ENCODE data around the gene ITPR1.

The ITPR1 gene

GRCh38 chr3:4807381-4808280 lies 314.5 kb downstream of the ITPR1 start:
- TF ChIP-seq SIN3A (IDR thresholded peaks at IDR 0.05; ENCODE audit: borderline replicate concordance, insufficient read depth, low read length) (no peak), POLR2AphosphoS5 (IDR thresholded peaks at IDR 0.05; ENCODE audit: low read depth, low read length) (no peak), TAF1 (IDR thresholded peaks at IDR 0.05; ENCODE audit: borderline replicate concordance, insufficient read depth, low read length) (no peak), FOXP2 (optimal IDR thresholded peaks at IDR 0.05; ENCODE audit: borderline replicate concordance, extremely low read depth, extremely low read length, insufficient read depth) (no peak)
- TF ChIP-seq, protein P1, sequence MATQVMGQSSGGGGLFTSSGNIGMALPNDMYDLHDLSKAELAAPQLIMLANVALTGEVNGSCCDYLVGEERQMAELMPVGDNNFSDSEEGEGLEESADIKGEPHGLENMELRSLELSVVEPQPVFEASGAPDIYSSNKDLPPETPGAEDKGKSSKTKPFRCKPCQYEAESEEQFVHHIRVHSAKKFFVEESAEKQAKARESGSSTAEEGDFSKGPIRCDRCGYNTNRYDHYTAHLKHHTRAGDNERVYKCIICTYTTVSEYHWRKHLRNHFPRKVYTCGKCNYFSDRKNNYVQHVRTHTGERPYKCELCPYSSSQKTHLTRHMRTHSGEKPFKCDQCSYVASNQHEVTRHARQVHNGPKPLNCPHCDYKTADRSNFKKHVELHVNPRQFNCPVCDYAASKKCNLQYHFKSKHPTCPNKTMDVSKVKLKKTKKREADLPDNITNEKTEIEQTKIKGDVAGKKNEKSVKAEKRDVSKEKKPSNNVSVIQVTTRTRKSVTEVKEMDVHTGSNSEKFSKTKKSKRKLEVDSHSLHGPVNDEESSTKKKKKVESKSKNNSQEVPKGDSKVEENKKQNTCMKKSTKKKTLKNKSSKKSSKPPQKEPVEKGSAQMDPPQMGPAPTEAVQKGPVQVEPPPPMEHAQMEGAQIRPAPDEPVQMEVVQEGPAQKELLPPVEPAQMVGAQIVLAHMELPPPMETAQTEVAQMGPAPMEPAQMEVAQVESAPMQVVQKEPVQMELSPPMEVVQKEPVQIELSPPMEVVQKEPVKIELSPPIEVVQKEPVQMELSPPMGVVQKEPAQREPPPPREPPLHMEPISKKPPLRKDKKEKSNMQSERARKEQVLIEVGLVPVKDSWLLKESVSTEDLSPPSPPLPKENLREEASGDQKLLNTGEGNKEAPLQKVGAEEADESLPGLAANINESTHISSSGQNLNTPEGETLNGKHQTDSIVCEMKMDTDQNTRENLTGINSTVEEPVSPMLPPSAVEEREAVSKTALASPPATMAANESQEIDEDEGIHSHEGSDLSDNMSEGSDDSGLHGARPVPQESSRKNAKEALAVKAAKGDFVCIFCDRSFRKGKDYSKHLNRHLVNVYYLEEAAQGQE (IDR thresholded peaks at IDR 0.05; ENCODE audit: insufficient read depth in 1 of 2, low read depth in 2 of 2, low read length in 2 of 2): no peak

DNA sequence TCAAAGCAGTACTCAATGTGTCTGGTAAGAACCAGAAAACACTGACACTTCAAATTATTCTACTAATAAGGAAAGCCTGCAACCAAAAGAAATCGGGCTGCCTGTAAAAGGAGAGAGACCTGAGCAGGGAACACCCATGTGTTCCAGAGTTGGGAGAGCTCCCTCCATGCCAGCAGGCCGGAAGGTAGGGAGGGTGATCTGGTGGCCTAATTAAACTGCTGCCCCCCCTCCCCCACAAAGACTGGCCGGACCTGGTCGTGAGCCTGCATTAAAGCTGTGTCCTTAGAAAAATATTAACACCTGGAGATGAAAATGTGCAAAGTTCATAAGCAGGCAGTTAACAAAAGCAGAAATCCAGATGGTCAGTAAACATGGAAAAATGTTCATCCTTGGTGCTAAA lies 315.5 kb downstream of the ITPR1 start:
- TF ChIP-seq FOXP2 (optimal IDR thresholded peaks at IDR 0.05; ENCODE audit: borderline replicate concordance, extremely low read depth, extremely low read length, insufficient read depth) (no peak), TAF1 (IDR thresholded peaks at IDR 0.05; ENCODE audit: borderline replicate concordance, insufficient read depth, low read length) (no peak), SIN3A (IDR thresholded peaks at IDR 0.05; ENCODE audit: borderline replicate concordance, insufficient read depth, low read length) (no peak), POLR2AphosphoS5 (IDR thresholded peaks at IDR 0.05; ENCODE audit: low read depth, low read length) (no peak)
- TF ChIP-seq, protein P1 (IDR thresholded peaks at IDR 0.05; ENCODE audit: insufficient read depth in 1 of 2, low read depth in 2 of 2, low read length in 2 of 2): no peak

DNA sequence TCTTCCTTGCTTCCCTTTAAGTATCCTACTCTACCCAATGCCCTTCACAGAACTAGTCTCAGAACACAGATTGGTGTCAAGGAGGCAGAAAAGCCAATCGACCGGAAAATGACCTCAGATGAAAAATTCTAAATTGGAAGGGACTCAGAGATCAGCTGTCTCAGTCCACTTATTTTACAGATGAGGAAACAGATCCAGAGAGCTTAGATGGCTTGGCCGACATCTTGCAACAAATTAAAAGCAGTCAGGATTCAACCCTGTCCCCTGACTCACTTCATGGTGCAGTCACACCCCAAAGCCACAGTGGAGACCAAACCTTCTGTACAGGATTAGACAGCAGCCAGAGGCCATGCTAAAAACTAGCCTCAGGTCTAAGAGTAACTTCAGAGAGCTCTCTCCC lies 316.8 kb downstream of the ITPR1 start:
- TF ChIP-seq SIN3A (IDR thresholded peaks at IDR 0.05; ENCODE audit: borderline replicate concordance, insufficient read depth, low read length): no peak

GRCh38 chr3:4812591-4812990 lies 319.4 kb downstream of the ITPR1 start:
- TF ChIP-seq FOXP2 (optimal IDR thresholded peaks at IDR 0.05; ENCODE audit: borderline replicate concordance, extremely low read depth, extremely low read length, insufficient read depth) (no peak), POLR2AphosphoS5 (IDR thresholded peaks at IDR 0.05; ENCODE audit: low read depth, low read length) (no peak), TAF1 (IDR thresholded peaks at IDR 0.05; ENCODE audit: borderline replicate concordance, insufficient read depth, low read length) (no peak), SIN3A (IDR thresholded peaks at IDR 0.05; ENCODE audit: borderline replicate concordance, insufficient read depth, low read length) (no peak)
- TF ChIP-seq, protein P1 (IDR thresholded peaks at IDR 0.05; ENCODE audit: insufficient read depth in 1 of 2, low read depth in 2 of 2, low read length in 2 of 2): no peak

GRCh38 chr3:4813909-4814304 lies 320.8 kb downstream of the ITPR1 start:
- TF ChIP-seq FOXP2 (optimal IDR thresholded peaks at IDR 0.05; ENCODE audit: borderline replicate concordance, extremely low read depth, extremely low read length, insufficient read depth): no peak

- TF ChIP-seq TAF1 (IDR thresholded peaks at IDR 0.05; ENCODE audit: borderline replicate concordance, insufficient read depth, low read length) (no peak), FOXP2 (optimal IDR thresholded peaks at IDR 0.05; ENCODE audit: borderline replicate concordance, extremely low read depth, extremely low read length, insufficient read depth) (no peak)
Observed at GRCh38 chr3:4814305-4814903, 321.3 kb downstream of the ITPR1 start.

All from PFSK-1 (cell line).